Activated T-helper 17 cell treated with anti-CD3 and anti-CD28 coated beads, Interleukin-2, amount 50 U/mL, for 72 hours (primary cell): Measurements from ENCODE around the gene GPR173. TPM values are rescaled to one million over a fixed set of nuclear protein-coding genes. Genes with fewer than 3 reads are reported as not detected.

Experiments
- ATAC-seq: fragments of 150-1000 bp; cut with Tn5 transposase; replicated peaks from 2 replicates; pipeline ENCODE4 v1.10.0; 2021; ENCODE audit warnings: mild to moderate bottlenecking, moderate library complexity
- H3K27ac Mint-ChIP-seq: one replicate; pipeline ENCODE4 v1.8.0; 2022; ENCODE audit warnings: mixed read lengths
- H3K27me3 Mint-ChIP-seq: one replicate; pipeline ENCODE4 v1.8.0; 2022; ENCODE audit warnings: mixed read lengths
- H3K36me3 Mint-ChIP-seq: one replicate; pipeline ENCODE4 v1.8.0; 2022; ENCODE audit warnings: low read depth, mild to moderate bottlenecking, mixed read lengths
- H3K4me1 Mint-ChIP-seq: one replicate; pipeline ENCODE4 v1.8.0; 2022; ENCODE audit warnings: mixed read lengths
- H3K4me3 Mint-ChIP-seq: one replicate; pipeline ENCODE4 v1.8.0; 2022; ENCODE audit warnings: mild to moderate bottlenecking, mixed read lengths
- H3K9me3 Mint-ChIP-seq: one replicate; pipeline ENCODE4 v1.8.0; 2022; ENCODE audit warnings: mixed read lengths
- total RNA-seq, 2 donors: library from RNA; stranded (reverse); gene quantifications; one replicate each; pipeline ENCODE4 v1.2.3, GENCODE V29; 2022

GPR173 gene
- total RNA-seq, 2 donors from 2014 or later = not detected

- Mint-ChIP-seq H3K9me3 (no peaks in the 10 kb centered on the region), H3K27ac (no peak overlapping the region), H3K4me3 (no peak overlapping the region), H3K4me1 (peaks cover 20% of the 10 kb centered on the region), H3K27me3 (no peaks in the 10 kb centered on the region), H3K36me3 (peaks cover 25% of the 10 kb centered on the region)
- ATAC-seq = no peak
Measured at GRCh38 chrX:53091354-53091753, 42.8 kb downstream of the GPR173 start.

- Mint-ChIP-seq H3K4me1 (peaks cover 13% of the 10 kb centered on the region), H3K36me3 (peaks cover 7% of the 10 kb centered on the region), H3K27me3 (no peaks in the 10 kb centered on the region), H3K9me3 (no peaks in the 10 kb centered on the region), H3K27ac (peak overlapping the region; percentile 82), H3K4me3 (peak overlapping the region; percentile 91)
- peak; percentile 74 for ATAC-seq
Measured at GRCh38 chrX:53093177-53093655, 44.6 kb downstream of the GPR173 start.

GRCh38 chrX:53093748-53094581 is 45.4 kb downstream of the GPR173 start, which contains the start of gene KANTR:
TSS of gene KANTR (plus strand) at chrX:53094142. CDS start at chrX:53124273, 30,131 bp downstream.
- peak; percentile 89 for ATAC-seq
- no peaks in the 10 kb centered on the region for H3K9me3 Mint-ChIP-seq
- no peaks in the 10 kb centered on the region for H3K27me3 Mint-ChIP-seq
- H3K36me3 Mint-ChIP-seq = no peaks in the 10 kb centered on the region
- H3K4me3 Mint-ChIP-seq = peak within 1 kb of the TSS; percentile 91
- peak within 1 kb of the TSS; percentile 82 for H3K27ac Mint-ChIP-seq
- H3K4me1 Mint-ChIP-seq = peaks cover 6% of the 10 kb centered on the region

DNA sequence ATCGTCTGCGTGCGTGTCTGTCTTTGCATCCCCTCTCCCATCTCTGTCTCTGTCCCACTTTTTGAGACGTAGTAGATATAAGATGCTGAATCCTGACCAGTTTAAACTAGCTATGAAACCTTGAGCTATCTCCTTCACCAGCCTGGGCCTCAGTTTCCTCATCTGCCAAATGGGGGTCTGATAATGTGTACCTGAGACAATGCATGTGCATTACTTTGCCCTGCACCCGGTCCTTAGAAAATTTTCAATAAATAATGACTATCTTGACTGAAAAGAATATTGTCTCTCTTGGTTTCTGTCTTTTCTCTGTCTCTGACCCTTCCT is 46.0 kb downstream of the GPR173 start:
- peaks cover 5% of the 10 kb centered on the region for H3K36me3 Mint-ChIP-seq
- peaks cover 5% of the 10 kb centered on the region for H3K4me1 Mint-ChIP-seq
- ATAC-seq = no peak
- peak overlapping the region; percentile 91 for H3K4me3 Mint-ChIP-seq
- H3K9me3 Mint-ChIP-seq = no peaks in the 10 kb centered on the region
- H3K27me3 Mint-ChIP-seq = no peaks in the 10 kb centered on the region
- H3K27ac Mint-ChIP-seq = peak overlapping the region; percentile 82

DNA sequence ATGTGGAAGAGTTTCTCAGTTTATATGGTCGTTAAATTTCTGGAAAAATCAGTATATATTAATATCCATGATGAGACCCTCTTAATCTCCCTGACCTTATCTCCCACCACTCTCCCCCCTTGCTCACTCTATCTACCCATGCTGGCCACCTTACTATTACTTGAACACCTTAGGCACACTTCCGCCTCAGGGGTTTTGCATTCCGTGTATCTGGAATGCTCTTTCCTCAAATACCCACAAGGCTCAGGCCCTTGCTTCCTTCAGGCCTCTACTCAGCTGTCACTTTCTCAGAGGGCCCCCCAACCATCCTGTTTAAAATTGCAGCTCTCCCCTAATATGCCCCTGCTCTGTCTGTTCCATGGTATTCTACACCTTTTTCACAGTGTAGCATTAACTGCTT is 47.2 kb downstream of the GPR173 start:
- peak overlapping the region; percentile 44 for H3K27ac Mint-ChIP-seq
- H3K9me3 Mint-ChIP-seq = no peaks in the 10 kb centered on the region
- ATAC-seq = no peak
- no peaks in the 10 kb centered on the region for H3K27me3 Mint-ChIP-seq
- peaks cover 18% of the 10 kb centered on the region for H3K36me3 Mint-ChIP-seq
- H3K4me1 Mint-ChIP-seq = peaks cover 5% of the 10 kb centered on the region
- H3K4me3 Mint-ChIP-seq = peak overlapping the region; percentile 91

DNA sequence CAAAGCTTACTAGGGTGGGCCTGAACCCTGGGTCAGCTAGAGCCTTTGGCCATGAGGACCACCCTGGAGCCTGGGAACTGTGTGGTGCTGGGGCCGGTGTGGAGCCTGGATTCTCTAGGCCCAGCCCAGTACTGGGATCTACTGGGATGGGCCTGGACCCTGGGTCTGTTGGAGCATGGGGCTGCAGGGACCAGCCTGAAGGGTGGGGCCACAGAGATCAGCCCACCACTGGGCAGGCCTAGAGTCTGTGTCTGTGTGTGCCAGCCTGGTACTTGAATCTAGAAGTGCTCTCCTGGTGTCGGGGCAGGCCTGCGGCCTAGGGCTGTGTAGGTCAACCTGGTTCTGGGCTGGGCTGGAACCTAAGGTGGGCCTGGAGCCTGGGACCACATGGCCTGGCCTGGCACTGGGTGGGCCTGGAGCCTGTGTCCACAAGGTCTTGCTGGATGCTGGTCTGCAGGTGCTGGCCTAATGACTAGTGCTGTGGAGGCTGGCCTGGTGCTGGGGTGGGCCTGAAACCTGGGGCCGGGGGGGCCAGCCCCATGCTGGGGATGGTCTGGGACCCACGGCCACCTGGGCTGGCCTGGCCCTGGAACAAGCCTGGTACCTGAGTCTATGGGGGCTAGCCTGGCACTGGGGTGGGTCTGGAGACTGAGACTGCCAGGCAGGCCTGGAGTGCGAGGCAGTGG is 66.4 kb downstream of the GPR173 start:
- Mint-ChIP-seq H3K9me3 (no peaks in the 10 kb centered on the region), H3K27ac (no peak overlapping the region), H3K4me3 (no peak overlapping the region), H3K27me3 (no peaks in the 10 kb centered on the region), H3K36me3 (peaks cover 12% of the 10 kb centered on the region), H3K4me1 (no peaks in the 10 kb centered on the region)
- no peak for ATAC-seq

- Mint-ChIP-seq H3K9me3 (no peaks in the 10 kb centered on the region), H3K27me3 (no peaks in the 10 kb centered on the region)
Measured at GRCh38 chrX:53115550-53115874, 66.9 kb downstream of the GPR173 start.

GRCh38 chrX:53116101-53116500 is 67.5 kb downstream of the GPR173 start:
- no peaks in the 10 kb centered on the region for H3K9me3 Mint-ChIP-seq
- peaks cover 9% of the 10 kb centered on the region for H3K36me3 Mint-ChIP-seq
- H3K27ac Mint-ChIP-seq = no peak overlapping the region
- H3K4me1 Mint-ChIP-seq = no peaks in the 10 kb centered on the region
- no peak overlapping the region for H3K4me3 Mint-ChIP-seq
- H3K27me3 Mint-ChIP-seq = no peaks in the 10 kb centered on the region
- no peak for ATAC-seq

More at GRCh38 chrX:53115550-53115874, 66.9 kb downstream of the GPR173 start:
- Mint-ChIP-seq H3K4me3 (no peak overlapping the region), H3K27ac (no peak overlapping the region), H3K36me3 (peaks cover 9% of the 10 kb centered on the region), H3K4me1 (no peaks in the 10 kb centered on the region)
- no peak for ATAC-seq

DNA sequence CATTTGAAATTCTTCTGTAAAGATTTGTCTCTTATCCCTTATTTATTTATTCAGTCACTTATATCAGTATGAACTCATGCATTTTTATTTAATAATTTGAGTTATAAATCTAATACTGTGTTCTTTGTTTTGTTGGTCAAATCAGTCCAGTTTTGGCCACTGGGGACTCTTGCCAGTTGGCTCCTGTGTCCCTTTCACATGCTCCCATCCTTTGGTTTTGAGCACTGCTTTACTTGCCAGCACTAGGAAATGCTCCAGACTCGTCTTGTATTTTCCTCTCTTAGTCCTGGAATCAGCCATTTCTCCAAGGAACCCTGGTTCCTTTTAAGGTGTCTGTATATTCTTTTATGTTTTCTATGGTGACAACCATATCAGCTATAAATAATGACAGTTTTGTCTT is 73.4 kb downstream of the GPR173 start:
- Mint-ChIP-seq H3K27ac (no peak overlapping the region), H3K36me3 (peaks cover 18% of the 10 kb centered on the region), H3K27me3 (no peaks in the 10 kb centered on the region), H3K4me1 (peaks cover 4% of the 10 kb centered on the region), H3K4me3 (no peak overlapping the region), H3K9me3 (no peaks in the 10 kb centered on the region)
- no peak for ATAC-seq

GRCh38 chrX:53125506-53125905 is 76.9 kb downstream of the GPR173 start:
- H3K4me3 Mint-ChIP-seq = no peak overlapping the region
- peaks cover 19% of the 10 kb centered on the region for H3K36me3 Mint-ChIP-seq
- no peaks in the 10 kb centered on the region for H3K27me3 Mint-ChIP-seq
- no peak overlapping the region for H3K27ac Mint-ChIP-seq
- H3K9me3 Mint-ChIP-seq = no peaks in the 10 kb centered on the region
- ATAC-seq = no peak
- peaks cover 4% of the 10 kb centered on the region for H3K4me1 Mint-ChIP-seq

DNA sequence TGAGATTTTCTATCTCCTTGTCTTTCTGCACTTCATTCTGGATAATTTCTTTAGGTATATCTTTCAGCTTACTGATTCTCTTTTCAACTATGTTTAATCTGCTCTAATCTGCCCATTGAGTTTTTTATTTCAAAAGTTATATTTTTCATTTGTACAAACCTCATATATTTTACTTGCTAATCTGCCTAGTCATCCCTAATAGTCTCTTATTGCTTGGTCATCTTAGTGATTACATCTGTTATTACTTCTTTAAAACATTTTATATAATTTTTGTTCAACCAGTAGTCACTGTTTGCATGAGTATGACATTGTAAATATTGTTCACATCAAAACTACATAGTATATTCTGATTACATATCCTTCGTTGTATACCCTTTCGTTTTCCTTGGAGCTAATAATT is 77.8 kb downstream of the GPR173 start:
- no peak overlapping the region for H3K4me3 Mint-ChIP-seq
- no peak overlapping the region for H3K27ac Mint-ChIP-seq
- H3K4me1 Mint-ChIP-seq = peaks cover 4% of the 10 kb centered on the region
- no peaks in the 10 kb centered on the region for H3K9me3 Mint-ChIP-seq
- no peaks in the 10 kb centered on the region for H3K27me3 Mint-ChIP-seq
- H3K36me3 Mint-ChIP-seq = peaks cover 28% of the 10 kb centered on the region
- no peak for ATAC-seq

- no peaks in the 10 kb centered on the region for H3K27me3 Mint-ChIP-seq
- no peak for ATAC-seq
- H3K27ac Mint-ChIP-seq = no peak overlapping the region
- H3K36me3 Mint-ChIP-seq = peaks cover 46% of the 10 kb centered on the region
- H3K4me1 Mint-ChIP-seq = peaks cover 4% of the 10 kb centered on the region
- H3K4me3 Mint-ChIP-seq = no peak overlapping the region
- no peaks in the 10 kb centered on the region for H3K9me3 Mint-ChIP-seq
Measured at GRCh38 chrX:53128097-53128749, 79.6 kb downstream of the GPR173 start.
